HepG2 (cell line): ENCODE measurements around the gene MORN1. TPM values are rescaled to one million over a fixed set of nuclear protein-coding genes. Genes with fewer than 3 reads are reported as not detected.
A peak's percentile ranks its signal among the peaks of the same experiment; 100 is the strongest.

ENCODE experiments used
- EED ChIP-seq: sonication (generic); formaldehyde crosslinking; IDR thresholded peaks from 2 replicates; pipeline ENCODE4 v1.5.0; 2020; ENCODE audit warnings: mild to moderate bottlenecking, missing genetic modification reagents
- HNF4A ChIP-seq: sonication (generic); formaldehyde crosslinking; IDR thresholded peaks from 2 replicates; pipeline ENCODE4 v1.4.0; 2020; ENCODE audit warnings: missing genetic modification reagents
- MAF1 ChIP-seq: sonication (generic); formaldehyde crosslinking; IDR thresholded peaks from 2 replicates; pipeline ENCODE4 v1.5.0; 2020; ENCODE audit warnings: missing genetic modification reagents, borderline replicate concordance
- NR2C2 ChIP-seq: sonication (generic); formaldehyde crosslinking; IDR thresholded peaks from 2 replicates; pipeline ENCODE4 v1.4.0; 2020; ENCODE audit warnings: missing genetic modification reagents, mild to moderate bottlenecking, moderate library complexity, borderline replicate concordance
- NR3C1 ChIP-seq: sonication (generic); formaldehyde crosslinking; IDR thresholded peaks from 2 replicates; pipeline ENCODE4 v1.4.0; 2020; ENCODE audit warnings: missing genetic modification reagents
- RAD51 ChIP-seq: fragments of 450-650 bp; IDR thresholded peaks from 2 replicates; pipeline ENCODE4 v1.6.1; 2016; ENCODE audit warnings: borderline replicate concordance
- SALL2 ChIP-seq: sonication (generic); formaldehyde crosslinking; IDR thresholded peaks from 2 replicates; pipeline ENCODE4 v1.8.1; 2023; ENCODE audit warnings: mild to moderate bottlenecking, missing genetic modification reagents, inconsistent platforms
- SIX4 ChIP-seq: sonication (generic); formaldehyde crosslinking; IDR thresholded peaks from 2 replicates; pipeline ENCODE4 v1.4.0; 2020; ENCODE audit warnings: missing genetic modification reagents
- SOX5 ChIP-seq: IDR thresholded peaks from 2 replicates; pipeline ENCODE4 v1.6.1; 2016; ENCODE audit warnings: borderline replicate concordance
- SOX6 ChIP-seq, 2 experiments: fragments of 450-650 bp in 1 of 2; sonication (generic) in 1 of 2; formaldehyde crosslinking in 1 of 2; IDR thresholded peaks; 2 replicates each; pipeline versions ENCODE4 v1.4.0 to v1.6.1; 2017 to 2020; ENCODE audit warnings: antibody characterized with exemption in 1 of 2, mild to moderate bottlenecking in 1 of 2, missing genetic modification reagents in 1 of 2
- SSRP1 ChIP-seq: IDR thresholded peaks from 2 replicates; pipeline ENCODE4 v1.6.1; 2016; ENCODE audit warnings: control low read depth
- TMF1 ChIP-seq: sonication (generic); formaldehyde crosslinking; IDR thresholded peaks from 2 replicates; pipeline ENCODE4 v1.8.1; 2022; ENCODE audit warnings: low read depth, missing genetic modification reagents
- ZFP82 ChIP-seq: sonication (generic); formaldehyde crosslinking; IDR thresholded peaks from 2 replicates; pipeline ENCODE4 v1.5.1; 2020; ENCODE audit warnings: mild to moderate bottlenecking, missing genetic modification reagents, borderline replicate concordance
- ZNF232 ChIP-seq: sonication (generic); formaldehyde crosslinking; IDR thresholded peaks from 2 replicates; pipeline ENCODE4 v1.4.0; 2020; ENCODE audit warnings: missing genetic modification reagents, borderline replicate concordance
- ZNF256 ChIP-seq: sonication (generic); formaldehyde crosslinking; conservative IDR thresholded peaks from 2 replicates; pipeline ENCODE4 v1.4.0; 2020; ENCODE audit warnings: missing genetic modification reagents
- ZNF331 ChIP-seq: sonication (generic); formaldehyde crosslinking; IDR thresholded peaks from 2 replicates; pipeline ENCODE4 v1.4.0; 2020; ENCODE audit warnings: missing genetic modification reagents
- ZNF484 ChIP-seq: sonication (generic); formaldehyde crosslinking; IDR thresholded peaks from 2 replicates; pipeline ENCODE4 v1.5.1; 2020; ENCODE audit warnings: mild to moderate bottlenecking, low read depth, missing genetic modification reagents, borderline replicate concordance
- ZNF75D ChIP-seq: sonication (generic); formaldehyde crosslinking; IDR thresholded peaks from 2 replicates; pipeline ENCODE4 v1.8.1; 2023; ENCODE audit warnings: missing genetic modification reagents, mild to moderate bottlenecking, borderline replicate concordance
- ZSCAN31 ChIP-seq: sonication (generic); formaldehyde crosslinking; IDR thresholded peaks from 2 replicates; pipeline ENCODE4 v1.5.0; 2020; ENCODE audit warnings: low read depth, mild to moderate bottlenecking, missing genetic modification reagents
- polyA plus RNA-seq, 8 experiments: library from polyadenylated mRNA; depleted of rRNA in 3 of 8; stranded (reverse) in 7 of 8; unstranded in 1 of 8; fragments of >200 nt; fragmentation: Illumina TruSeq in 4 of 8; extraction: Trizol in 4 of 8; gene quantifications; 2 replicates each; pipeline versions ENCODE4 v1.2.1 to v1.2.3, GENCODE V29; 2011 to 2016; ENCODE audit warnings: low read depth in 4 of 8, missing spikeins in 1 of 8, mixed read lengths in 1 of 8; ENCODE audit not compliant: insufficient read depth in 1 of 8
- total RNA-seq, 5 experiments: library from RNA; depleted of rRNA; stranded (reverse); fragments of >200 nt; fragmentation: Illumina TruSeq; extraction: Trizol; gene quantifications; 2 replicates each; pipeline ENCODE4 v1.2.3, GENCODE V29; 2016; ENCODE audit warnings: low read depth in 1 of 5
- TF ChIP-seq, protein P1 (sequence below): sonication (generic); formaldehyde crosslinking; IDR thresholded peaks from 2 replicates; pipeline ENCODE4 v1.4.0; 2020; ENCODE audit warnings: mild to moderate bottlenecking, missing genetic modification reagents, borderline replicate concordance
- TF ChIP-seq, protein P2 (sequence below): sonication (generic); formaldehyde crosslinking; IDR thresholded peaks from 2 replicates; pipeline ENCODE4 v1.4.0; 2020; ENCODE audit warnings: missing genetic modification reagents
- TF ChIP-seq, protein P3 (sequence below): sonication (generic); formaldehyde crosslinking; IDR thresholded peaks from 2 replicates; pipeline ENCODE4 v1.4.0; 2020; ENCODE audit warnings: mild to moderate bottlenecking, missing genetic modification reagents

The MORN1 gene
- total and polyA plus RNA-seq, 2 of the 13 experiments (the other 11 are each of a cell fraction or from before 2014, with no cell fraction given) = 3.1 to 6.5 TPM

DNA sequence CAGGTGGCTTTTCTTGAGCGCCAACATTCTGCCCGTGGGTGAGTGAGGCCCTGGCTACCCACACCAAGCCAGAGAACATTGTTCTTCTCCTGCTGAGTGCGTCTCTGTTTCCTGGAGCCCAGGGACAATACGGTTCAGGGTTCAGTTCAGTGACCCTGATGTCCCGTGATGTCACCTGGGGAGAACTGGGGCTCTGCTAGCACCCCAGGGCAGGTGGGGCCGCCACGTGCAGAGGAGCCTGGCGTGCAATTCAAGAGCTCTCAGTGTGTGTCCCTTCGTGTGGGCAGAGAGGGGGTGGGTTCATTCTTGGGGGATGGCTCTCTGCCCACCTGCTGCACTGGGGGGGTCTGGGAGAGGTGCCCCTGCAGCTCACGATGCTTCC is 39.2 kb upstream of the MORN1 start (continued):
- TF ChIP-seq, protein P1, sequence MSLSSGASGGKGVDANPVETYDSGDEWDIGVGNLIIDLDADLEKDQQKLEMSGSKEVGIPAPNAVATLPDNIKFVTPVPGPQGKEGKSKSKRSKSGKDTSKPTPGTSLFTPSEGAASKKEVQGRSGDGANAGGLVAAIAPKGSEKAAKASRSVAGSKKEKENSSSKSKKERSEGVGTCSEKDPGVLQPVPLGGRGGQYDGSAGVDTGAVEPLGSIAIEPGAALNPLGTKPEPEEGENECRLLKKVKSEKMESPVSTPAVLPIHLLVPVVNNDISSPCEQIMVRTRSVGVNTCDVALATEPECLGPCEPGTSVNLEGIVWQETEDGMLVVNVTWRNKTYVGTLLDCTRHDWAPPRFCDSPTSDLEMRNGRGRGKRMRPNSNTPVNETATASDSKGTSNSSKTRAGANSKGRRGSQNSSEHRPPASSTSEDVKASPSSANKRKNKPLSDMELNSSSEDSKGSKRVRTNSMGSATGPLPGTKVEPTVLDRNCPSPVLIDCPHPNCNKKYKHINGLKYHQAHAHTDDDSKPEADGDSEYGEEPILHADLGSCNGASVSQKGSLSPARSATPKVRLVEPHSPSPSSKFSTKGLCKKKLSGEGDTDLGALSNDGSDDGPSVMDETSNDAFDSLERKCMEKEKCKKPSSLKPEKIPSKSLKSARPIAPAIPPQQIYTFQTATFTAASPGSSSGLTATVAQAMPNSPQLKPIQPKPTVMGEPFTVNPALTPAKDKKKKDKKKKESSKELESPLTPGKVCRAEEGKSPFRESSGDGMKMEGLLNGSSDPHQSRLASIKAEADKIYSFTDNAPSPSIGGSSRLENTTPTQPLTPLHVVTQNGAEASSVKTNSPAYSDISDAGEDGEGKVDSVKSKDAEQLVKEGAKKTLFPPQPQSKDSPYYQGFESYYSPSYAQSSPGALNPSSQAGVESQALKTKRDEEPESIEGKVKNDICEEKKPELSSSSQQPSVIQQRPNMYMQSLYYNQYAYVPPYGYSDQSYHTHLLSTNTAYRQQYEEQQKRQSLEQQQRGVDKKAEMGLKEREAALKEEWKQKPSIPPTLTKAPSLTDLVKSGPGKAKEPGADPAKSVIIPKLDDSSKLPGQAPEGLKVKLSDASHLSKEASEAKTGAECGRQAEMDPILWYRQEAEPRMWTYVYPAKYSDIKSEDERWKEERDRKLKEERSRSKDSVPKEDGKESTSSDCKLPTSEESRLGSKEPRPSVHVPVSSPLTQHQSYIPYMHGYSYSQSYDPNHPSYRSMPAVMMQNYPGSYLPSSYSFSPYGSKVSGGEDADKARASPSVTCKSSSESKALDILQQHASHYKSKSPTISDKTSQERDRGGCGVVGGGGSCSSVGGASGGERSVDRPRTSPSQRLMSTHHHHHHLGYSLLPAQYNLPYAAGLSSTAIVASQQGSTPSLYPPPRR = no peak
- TF ChIP-seq SSRP1 = no peak
- no peak for TF ChIP-seq ZSCAN31 (CRISPR knock-in tag)
- no peak for TF ChIP-seq ZNF232 (CRISPR knock-in tag)
- no peak for TF ChIP-seq NR3C1 (CRISPR knock-in tag)
- no peak for TF ChIP-seq MAF1 (CRISPR knock-in tag)
- no peak for TF ChIP-seq ZNF331 (CRISPR knock-in tag)
- TF ChIP-seq ZNF75D (CRISPR knock-in tag) = no peak
- TF ChIP-seq SALL2 (CRISPR knock-in tag) = no peak
- no peak for TF ChIP-seq RAD51
- no peak for TF ChIP-seq ZFP82
- TF ChIP-seq TMF1 (CRISPR knock-in tag) = no peak
- TF ChIP-seq, protein P2, sequence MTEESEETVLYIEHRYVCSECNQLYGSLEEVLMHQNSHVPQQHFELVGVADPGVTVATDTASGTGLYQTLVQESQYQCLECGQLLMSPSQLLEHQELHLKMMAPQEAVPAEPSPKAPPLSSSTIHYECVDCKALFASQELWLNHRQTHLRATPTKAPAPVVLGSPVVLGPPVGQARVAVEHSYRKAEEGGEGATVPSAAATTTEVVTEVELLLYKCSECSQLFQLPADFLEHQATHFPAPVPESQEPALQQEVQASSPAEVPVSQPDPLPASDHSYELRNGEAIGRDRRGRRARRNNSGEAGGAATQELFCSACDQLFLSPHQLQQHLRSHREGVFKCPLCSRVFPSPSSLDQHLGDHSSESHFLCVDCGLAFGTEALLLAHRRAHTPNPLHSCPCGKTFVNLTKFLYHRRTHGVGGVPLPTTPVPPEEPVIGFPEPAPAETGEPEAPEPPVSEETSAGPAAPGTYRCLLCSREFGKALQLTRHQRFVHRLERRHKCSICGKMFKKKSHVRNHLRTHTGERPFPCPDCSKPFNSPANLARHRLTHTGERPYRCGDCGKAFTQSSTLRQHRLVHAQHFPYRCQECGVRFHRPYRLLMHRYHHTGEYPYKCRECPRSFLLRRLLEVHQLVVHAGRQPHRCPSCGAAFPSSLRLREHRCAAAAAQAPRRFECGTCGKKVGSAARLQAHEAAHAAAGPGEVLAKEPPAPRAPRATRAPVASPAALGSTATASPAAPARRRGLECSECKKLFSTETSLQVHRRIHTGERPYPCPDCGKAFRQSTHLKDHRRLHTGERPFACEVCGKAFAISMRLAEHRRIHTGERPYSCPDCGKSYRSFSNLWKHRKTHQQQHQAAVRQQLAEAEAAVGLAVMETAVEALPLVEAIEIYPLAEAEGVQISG (CRISPR knock-in tag) = no peak
- TF ChIP-seq SOX6 (IDR thresholded peaks at IDR 0.05) = no peak
- peak; percentile 46; the same call in 1 of the 2 replicates for TF ChIP-seq SOX6 (CRISPR knock-in tag; IDR thresholded peaks at IDR 0.05)
- TF ChIP-seq, protein P3, sequence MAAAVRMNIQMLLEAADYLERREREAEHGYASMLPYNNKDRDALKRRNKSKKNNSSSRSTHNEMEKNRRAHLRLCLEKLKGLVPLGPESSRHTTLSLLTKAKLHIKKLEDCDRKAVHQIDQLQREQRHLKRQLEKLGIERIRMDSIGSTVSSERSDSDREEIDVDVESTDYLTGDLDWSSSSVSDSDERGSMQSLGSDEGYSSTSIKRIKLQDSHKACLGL (CRISPR knock-in tag) = no peak
- no peak for TF ChIP-seq NR2C2 (CRISPR knock-in tag)
- TF ChIP-seq HNF4A = 0 out of 2 replicates have a peak, but pooled peaks have one; percentile 14
- no peak for TF ChIP-seq ZNF484 (CRISPR knock-in tag)
- no peak for TF ChIP-seq EED (CRISPR knock-in tag)
- no peak for TF ChIP-seq ZNF256 (CRISPR knock-in tag)
- TF ChIP-seq SIX4 (CRISPR knock-in tag) = no peak
- TF ChIP-seq SOX5 (CRISPR knock-in tag) = 0 out of 2 replicates have a peak, but pooled peaks have one; percentile 22
